Liver (tissue), 9 donors: ENCODE data around the gene MSL1. TPM values are rescaled to one million over a fixed set of nuclear protein-coding genes. Genes with fewer than 3 reads are reported as not detected.

Source experiments
- DNase-seq: peaks from one replicate; pipeline ENCODE4 v3.0.0-alpha.2; 2017; ENCODE audit warnings: low spot score
- H3K27ac ChIP-seq, 2 donors: one replicate each; pipeline ENCODE4 v1.7.0; 2013; ENCODE audit warnings: inconsistent platforms in 2 of 2, low read length in 2 of 2, control low read depth in 1 of 2, low read depth in 1 of 2, mild to moderate bottlenecking in 1 of 2
- H3K27me3 ChIP-seq, 4 donors: one replicate each; pipeline versions ENCODE4 v1.6.1 to v1.7.0; 2013; ENCODE audit warnings: low read length in 3 of 4, inconsistent platforms in 1 of 4, mild to moderate bottlenecking in 1 of 4, moderate library complexity in 1 of 4; ENCODE audit not compliant: control insufficient read depth in 4 of 4, insufficient read depth in 4 of 4
- H3K36me3 ChIP-seq, 4 donors: one replicate each; pipeline versions ENCODE4 v1.6.1 to v1.7.0; 2013; ENCODE audit warnings: low read length in 3 of 4, mild to moderate bottlenecking in 3 of 4, low read depth in 1 of 4, moderate library complexity in 1 of 4; ENCODE audit not compliant: control insufficient read depth in 4 of 4, insufficient read depth in 3 of 4
- H3K4me1 ChIP-seq, 4 donors: one replicate each; pipeline versions ENCODE4 v1.6.1 to v1.7.0; 2013; ENCODE audit warnings: low read length in 3 of 4, mild to moderate bottlenecking in 3 of 4, moderate library complexity in 1 of 4; ENCODE audit not compliant: control insufficient read depth in 4 of 4, insufficient read depth in 4 of 4
- H3K4me3 ChIP-seq, 3 donors: one replicate each; pipeline versions ENCODE4 v1.6.1 to v1.7.0; 2013; ENCODE audit warnings: low read length in 3 of 3, control low read depth in 1 of 3, low read depth in 1 of 3, mild to moderate bottlenecking in 1 of 3
- H3K9ac ChIP-seq, 2 donors: one replicate each; pipeline ENCODE4 v1.7.0; 2013; ENCODE audit warnings: low read length in 2 of 2, mild to moderate bottlenecking in 2 of 2, moderate library complexity in 2 of 2, control low read depth in 1 of 2, low read depth in 1 of 2
- H3K9me3 ChIP-seq, 4 donors: one replicate each; pipeline versions ENCODE4 v1.6.1 to v1.7.0; 2013; ENCODE audit warnings: low read length in 3 of 4; ENCODE audit not compliant: control insufficient read depth in 4 of 4
- FOXA2 ChIP-seq: IDR thresholded peaks from 2 replicates; pipeline ENCODE4 v1.6.1; 2016; ENCODE audit warnings: antibody characterized with exemption
- GABPA ChIP-seq, 2 donors: IDR thresholded peaks in 1 of 2; conservative IDR thresholded peaks in 1 of 2; 2 replicates each; pipeline ENCODE4 v1.6.1; 2016; ENCODE audit warnings: antibody characterized with exemption in 2 of 2, mild to moderate bottlenecking in 1 of 2, moderate library complexity in 1 of 2
- RAD21 ChIP-seq, 2 donors: IDR thresholded peaks; 2 replicates each; pipeline ENCODE4 v1.6.1; 2016; ENCODE audit warnings: antibody characterized with exemption in 2 of 2, mild to moderate bottlenecking in 2 of 2
- SP1 ChIP-seq: IDR thresholded peaks from 2 replicates; pipeline ENCODE4 v1.6.1; 2018; ENCODE audit warnings: antibody characterized with exemption, mild to moderate bottlenecking
- TAF1 ChIP-seq: conservative IDR thresholded peaks from 2 replicates; pipeline ENCODE4 v1.6.1; 2016; ENCODE audit warnings: antibody characterized with exemption, mild to moderate bottlenecking
- YY1 ChIP-seq: IDR thresholded peaks from 2 replicates; pipeline ENCODE4 v1.6.1; 2016; ENCODE audit warnings: antibody characterized with exemption, mild to moderate bottlenecking
- WGBS: extraction: QIAGEN DNeasy Blood & Tissue Kit; methylation state at CpG from one replicate; pipeline ENCODE4 v1.1.7; 2013; 5-methylcytosine and 5-hydroxymethylcytosine counted together
- polyA plus RNA-seq, 2 donors: library from polyadenylated mRNA; stranded (reverse) in 1 of 2; unstranded in 1 of 2; fragments of 200-250 nt in 1 of 2; fragments of >200 nt in 1 of 2; fragmentation: Nextera tagmentation in 1 of 2; extraction: Ambion mirVana in 1 of 2; gene quantifications; one replicate each; pipeline versions ENCODE4 v1.2.1 to v1.2.3, GENCODE V29; 2013 to 2015
- total RNA-seq, 2 donors: library from RNA; depleted of rRNA; stranded (reverse); fragments of >200 nt; gene quantifications; one replicate each; pipeline ENCODE4 v1.2.3, GENCODE V29; 2014
- TF ChIP-seq, protein P1 (sequence below): fragments of 150-350 bp; IDR thresholded peaks from 2 replicates; pipeline ENCODE4 v1.5.1; 2017; ENCODE audit warnings: improper control_type of control experiment, low read depth, low read length; ENCODE audit not compliant: missing input control
- TF ChIP-seq, protein P2 (sequence below): IDR thresholded peaks from 2 replicates; pipeline ENCODE4 v1.6.1; 2016; ENCODE audit warnings: antibody characterized with exemption
- TF ChIP-seq, protein P3 (sequence below): IDR thresholded peaks from 2 replicates; pipeline ENCODE4 v1.6.1; 2016; ENCODE audit warnings: antibody characterized with exemption
- donor health status: healthy.
- donor health status: healthy.
- donor health status: healthy.
- donor health status: healthy.
- donor health status: healthy.

The MSL1 gene
- total and polyA plus RNA-seq, 4 donors = 7.9 to 43.7 (median 23.6) TPM

DNA sequence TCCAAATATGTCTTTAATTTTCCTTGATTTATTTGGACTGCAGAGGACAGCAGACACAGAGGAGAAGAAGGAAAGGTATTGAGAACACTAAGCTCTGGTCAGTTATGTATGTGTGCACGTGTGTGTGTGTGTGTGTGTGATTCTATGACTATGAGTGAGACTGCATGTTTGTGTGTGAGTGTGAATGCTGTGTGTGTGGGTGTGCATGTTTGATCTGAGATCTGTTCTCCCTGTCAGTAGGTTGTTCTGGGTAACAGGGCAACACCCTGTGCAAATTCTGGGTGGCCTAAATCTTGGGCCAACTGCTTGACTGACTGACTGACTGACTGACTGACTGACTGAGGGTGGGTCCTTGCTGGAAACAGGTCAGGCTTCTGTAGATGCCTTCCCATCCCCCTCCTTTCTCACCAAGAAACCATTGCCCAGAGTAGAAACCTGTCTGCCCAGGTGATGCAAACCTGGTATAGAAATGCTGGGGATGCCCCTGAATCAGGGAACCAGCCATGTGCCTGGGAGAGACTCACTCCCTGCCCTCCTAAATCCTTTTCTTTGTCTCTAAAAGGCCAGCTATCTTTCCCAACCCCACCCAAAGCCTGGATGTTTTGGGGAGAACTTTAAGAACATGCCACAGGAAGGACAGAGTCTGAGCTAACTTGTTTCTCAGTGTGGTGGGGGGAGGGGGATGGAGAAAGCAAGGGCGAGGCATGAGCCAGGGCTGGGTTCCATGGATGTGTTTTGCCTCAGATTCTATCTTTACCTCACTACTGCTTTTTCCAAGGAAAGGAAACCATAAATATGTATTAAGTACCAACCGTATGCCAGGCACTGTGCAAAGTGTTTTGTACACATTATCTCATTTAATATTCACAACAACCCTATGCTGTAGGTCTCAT is 16.9 kb upstream of the MSL1 start:
- 85% methylated on average over 3 of the region's 3 CpGs for WGBS
- H3K36me3 ChIP-seq = no peaks in the 10 kb centered on the region
- H3K4me3 ChIP-seq = no peak overlapping the region
- no peak for DNase-seq
- H3K9me3 ChIP-seq = no peaks in the 10 kb centered on the region
- peaks cover 12 to 66% (median 41%) of the 10 kb centered on the region in 4 donors for H3K4me1 ChIP-seq
- H3K27me3 ChIP-seq = no peaks in the 10 kb centered on the region
- no peak overlapping the region for H3K9ac ChIP-seq
- no peak for TF ChIP-seq TAF1
- TF ChIP-seq, protein P1, sequence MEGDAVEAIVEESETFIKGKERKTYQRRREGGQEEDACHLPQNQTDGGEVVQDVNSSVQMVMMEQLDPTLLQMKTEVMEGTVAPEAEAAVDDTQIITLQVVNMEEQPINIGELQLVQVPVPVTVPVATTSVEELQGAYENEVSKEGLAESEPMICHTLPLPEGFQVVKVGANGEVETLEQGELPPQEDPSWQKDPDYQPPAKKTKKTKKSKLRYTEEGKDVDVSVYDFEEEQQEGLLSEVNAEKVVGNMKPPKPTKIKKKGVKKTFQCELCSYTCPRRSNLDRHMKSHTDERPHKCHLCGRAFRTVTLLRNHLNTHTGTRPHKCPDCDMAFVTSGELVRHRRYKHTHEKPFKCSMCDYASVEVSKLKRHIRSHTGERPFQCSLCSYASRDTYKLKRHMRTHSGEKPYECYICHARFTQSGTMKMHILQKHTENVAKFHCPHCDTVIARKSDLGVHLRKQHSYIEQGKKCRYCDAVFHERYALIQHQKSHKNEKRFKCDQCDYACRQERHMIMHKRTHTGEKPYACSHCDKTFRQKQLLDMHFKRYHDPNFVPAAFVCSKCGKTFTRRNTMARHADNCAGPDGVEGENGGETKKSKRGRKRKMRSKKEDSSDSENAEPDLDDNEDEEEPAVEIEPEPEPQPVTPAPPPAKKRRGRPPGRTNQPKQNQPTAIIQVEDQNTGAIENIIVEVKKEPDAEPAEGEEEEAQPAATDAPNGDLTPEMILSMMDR = no peak
- TF ChIP-seq RAD21 (IDR thresholded peaks at IDR 0.05) = no peak
- no peak for TF ChIP-seq SP1
- TF ChIP-seq, protein P2, sequence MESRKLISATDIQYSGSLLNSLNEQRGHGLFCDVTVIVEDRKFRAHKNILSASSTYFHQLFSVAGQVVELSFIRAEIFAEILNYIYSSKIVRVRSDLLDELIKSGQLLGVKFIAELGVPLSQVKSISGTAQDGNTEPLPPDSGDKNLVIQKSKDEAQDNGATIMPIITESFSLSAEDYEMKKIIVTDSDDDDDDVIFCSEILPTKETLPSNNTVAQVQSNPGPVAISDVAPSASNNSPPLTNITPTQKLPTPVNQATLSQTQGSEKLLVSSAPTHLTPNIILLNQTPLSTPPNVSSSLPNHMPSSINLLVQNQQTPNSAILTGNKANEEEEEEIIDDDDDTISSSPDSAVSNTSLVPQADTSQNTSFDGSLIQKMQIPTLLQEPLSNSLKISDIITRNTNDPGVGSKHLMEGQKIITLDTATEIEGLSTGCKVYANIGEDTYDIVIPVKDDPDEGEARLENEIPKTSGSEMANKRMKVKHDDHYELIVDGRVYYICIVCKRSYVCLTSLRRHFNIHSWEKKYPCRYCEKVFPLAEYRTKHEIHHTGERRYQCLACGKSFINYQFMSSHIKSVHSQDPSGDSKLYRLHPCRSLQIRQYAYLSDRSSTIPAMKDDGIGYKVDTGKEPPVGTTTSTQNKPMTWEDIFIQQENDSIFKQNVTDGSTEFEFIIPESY = no peak
- no peak for TF ChIP-seq FOXA2
- TF ChIP-seq YY1 = no peak
- H3K27ac ChIP-seq = no peak overlapping the region

DNA sequence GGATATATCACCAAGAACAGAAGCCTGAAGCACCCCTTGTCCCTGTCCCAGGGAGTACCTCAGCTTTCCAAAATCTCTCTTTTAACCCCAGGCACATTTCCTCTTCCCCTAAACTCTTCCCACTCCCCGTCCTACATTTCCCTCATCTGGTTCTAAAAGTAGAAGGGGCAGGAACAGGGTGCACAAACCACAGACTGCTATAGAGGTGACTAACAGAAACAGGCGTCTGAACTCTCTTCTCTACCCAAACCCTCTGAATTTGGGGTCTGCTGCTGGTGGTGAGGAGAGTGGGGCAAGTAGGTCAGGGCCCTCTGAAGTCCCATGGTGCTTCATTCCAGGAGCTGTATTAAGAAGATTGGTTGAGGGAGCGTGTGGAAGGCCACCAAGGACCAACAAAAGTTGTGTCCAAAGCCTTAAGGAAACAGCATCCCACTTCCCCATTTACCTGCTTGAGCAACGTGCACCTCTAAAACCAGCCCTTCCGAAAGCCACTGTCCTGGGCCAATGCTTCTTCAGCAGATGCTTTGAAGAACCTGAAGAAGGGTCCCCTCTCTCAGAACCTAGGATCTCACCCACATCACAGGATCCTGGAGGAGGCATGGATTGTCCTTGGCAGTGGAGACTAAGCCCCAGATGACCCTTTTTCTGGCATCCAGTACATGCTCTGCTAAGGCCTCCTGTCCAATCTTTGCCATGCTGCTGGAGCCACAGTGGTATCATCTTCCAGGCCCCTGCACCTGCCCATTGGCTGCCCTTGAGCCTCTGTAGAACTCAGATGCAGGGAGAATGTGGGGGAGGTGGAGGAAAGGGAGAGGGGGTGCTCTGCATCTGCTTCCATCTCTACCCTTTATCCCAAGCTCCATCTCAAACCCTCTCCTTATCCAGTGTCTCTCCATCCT is 15.7 kb upstream of the MSL1 start:
- TF ChIP-seq TAF1 (no peak), GABPA (IDR thresholded peaks at IDR 0.05 in 1 of 2, conservative IDR thresholded peaks at IDR 0.05 in 1 of 2) (no peak)
- TF ChIP-seq, protein P3, sequence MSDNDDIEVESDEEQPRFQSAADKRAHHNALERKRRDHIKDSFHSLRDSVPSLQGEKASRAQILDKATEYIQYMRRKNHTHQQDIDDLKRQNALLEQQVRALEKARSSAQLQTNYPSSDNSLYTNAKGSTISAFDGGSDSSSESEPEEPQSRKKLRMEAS = no peak
- TF ChIP-seq, protein P2 = no peak
- Histone ChIP-seq H3K27ac (peak overlapping the region; percentile 82 to 99), H3K36me3 (no peaks in the 10 kb centered on the region), H3K9me3 (no peaks in the 10 kb centered on the region), H3K4me1 (peaks cover 19 to 74% (median 48%) of the 10 kb centered on the region in 4 donors), H3K9ac (peak overlapping the region in 1 of 2 donors; percentile 8), H3K27me3 (no peaks in the 10 kb centered on the region), H3K4me3 (no peak overlapping the region)
- DNase-seq = no peak
- WGBS = 85% methylated on average over 5 of the region's 5 CpGs
